Fibroblast of lung (primary cell): ENCODE measurements around the gene SUPT7L. TPM values are rescaled to one million over a fixed set of nuclear protein-coding genes. Genes with fewer than 3 reads are reported as not detected.

Experiments used
- DNase-seq, 2 donors: peaks; one replicate each; pipeline versions ENCODE4 v3.0.0 to v3.0.0-alpha.2; 2010; ENCODE audit warnings: low read depth in 2 of 2
- H2AFZ ChIP-seq: 2 replicates; pipeline ENCODE4 v1.5.1; 2012; ENCODE audit warnings: low read length, control low read depth, inconsistent platforms
- H3K27ac ChIP-seq: 2 replicates; pipeline ENCODE4 v1.5.1; 2011; ENCODE audit warnings: low read length, control low read depth; ENCODE audit not compliant: insufficient read depth
- H3K27me3 ChIP-seq: 2 replicates; pipeline ENCODE4 v1.5.1; 2011; ENCODE audit warnings: mild to moderate bottlenecking, low read length; ENCODE audit not compliant: control insufficient read depth, insufficient read depth
- H3K36me3 ChIP-seq: 2 replicates; pipeline ENCODE4 v1.5.1; 2011; ENCODE audit warnings: low read length; ENCODE audit not compliant: control insufficient read depth, insufficient read depth
- H3K4me1 ChIP-seq: 2 replicates; pipeline ENCODE4 v1.5.1; 2011; ENCODE audit warnings: low read length; ENCODE audit not compliant: control insufficient read depth, insufficient read depth; ENCODE audit errors: extremely low read depth
- H3K4me2 ChIP-seq: 2 replicates; pipeline ENCODE4 v1.5.1; 2011; ENCODE audit warnings: low read length, control low read depth; ENCODE audit not compliant: insufficient read depth; ENCODE audit errors: extremely low read depth
- H3K4me3 ChIP-seq, 4 experiments: fragments of 200-600 bp in 1 of 4; sonication (generic) in 1 of 4; replicated peaks in 1 of 4; 2 replicates each; pipeline ENCODE4 v1.5.1; 2011 to 2016; ENCODE audit warnings: low read length in 4 of 4, low read depth in 3 of 4, mild to moderate bottlenecking in 3 of 4, control low read depth in 2 of 4, inconsistent platforms in 1 of 4, mixed read lengths in 1 of 4; ENCODE audit not compliant: insufficient read depth in 1 of 4; ENCODE audit errors: control extremely low read depth in 1 of 4
- H3K79me2 ChIP-seq: 2 replicates; pipeline ENCODE4 v1.5.1; 2012; ENCODE audit warnings: mild to moderate bottlenecking, low read length, inconsistent platforms; ENCODE audit not compliant: control insufficient read depth, insufficient read depth
- H3K9ac ChIP-seq: 2 replicates; pipeline ENCODE4 v1.5.1; 2011; ENCODE audit warnings: mild to moderate bottlenecking, low read length, control low read depth; ENCODE audit not compliant: insufficient read depth
- H3K9me3 ChIP-seq: 2 replicates; pipeline ENCODE4 v1.5.1; 2012; ENCODE audit warnings: low read depth, low read length; ENCODE audit not compliant: control insufficient read depth, insufficient read depth
- H4K20me1 ChIP-seq: 2 replicates; pipeline ENCODE4 v1.5.1; 2011; ENCODE audit warnings: low read length; ENCODE audit not compliant: control insufficient read depth, insufficient read depth; ENCODE audit errors: extremely low read depth
- EZH2 ChIP-seq: IDR thresholded peaks from 2 replicates; pipeline ENCODE4 v1.5.1; 2012; ENCODE audit warnings: low read length, control low read depth, mild to moderate bottlenecking; ENCODE audit errors: missing control alignments
- polyA plus RNA-seq, 2 donors: library from polyadenylated mRNA; depleted of rRNA in 1 of 2; stranded (reverse) in 1 of 2; unstranded in 1 of 2; fragments of >200 nt; gene quantifications; 2 replicates each; pipeline ENCODE4 v1.2.1, GENCODE V29; 2011 to 2012; ENCODE audit warnings: missing spikeins in 1 of 2
- total RNA-seq: library from RNA; depleted of rRNA; stranded (reverse); fragments of >200 nt; gene quantifications from 2 replicates; pipeline ENCODE4 v1.2.1, GENCODE V29; 2014
- TF ChIP-seq, protein P1 (sequence below), 2 donors: IDR thresholded peaks in 1 of 2; conservative IDR thresholded peaks in 1 of 2; 1 replicate in 1 of 2; 2 replicates in 1 of 2; pipeline ENCODE4 v1.5.1; 2011 to 2012; ENCODE audit warnings: low read length in 2 of 2, control low read depth in 1 of 2, inconsistent platforms in 1 of 2, low read depth in 1 of 2, mild to moderate bottlenecking in 1 of 2

The SUPT7L gene
- total and polyA plus RNA-seq, 2 donors (not counting 1 experiment from before 2014, with no cell fraction given) = 27.2 to 29.9 TPM

DNA sequence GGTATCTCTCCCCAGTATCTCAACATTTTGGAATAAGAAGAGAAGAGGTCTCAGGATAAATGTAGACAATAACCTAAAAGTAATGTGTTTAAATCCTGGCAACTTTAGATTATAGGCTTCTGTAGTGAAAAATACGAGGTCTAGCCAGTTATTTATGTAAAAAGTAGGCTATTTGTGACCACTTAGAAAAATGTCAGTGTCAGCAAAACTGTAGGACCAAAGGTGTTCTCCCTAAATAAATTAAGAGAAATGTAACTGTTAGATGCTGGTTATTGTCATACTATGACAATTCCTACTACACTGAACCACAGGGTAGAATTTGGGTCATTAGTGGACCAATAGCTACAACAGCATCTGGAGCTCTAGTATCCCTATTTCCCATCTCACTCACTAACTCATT lies 2.0 kb downstream of the SUPT7L start:
- Histone ChIP-seq H3K79me2 (peaks cover 32% of the 10 kb centered on the region), H3K9ac (no peak overlapping the region)
- TF ChIP-seq, protein P1, sequence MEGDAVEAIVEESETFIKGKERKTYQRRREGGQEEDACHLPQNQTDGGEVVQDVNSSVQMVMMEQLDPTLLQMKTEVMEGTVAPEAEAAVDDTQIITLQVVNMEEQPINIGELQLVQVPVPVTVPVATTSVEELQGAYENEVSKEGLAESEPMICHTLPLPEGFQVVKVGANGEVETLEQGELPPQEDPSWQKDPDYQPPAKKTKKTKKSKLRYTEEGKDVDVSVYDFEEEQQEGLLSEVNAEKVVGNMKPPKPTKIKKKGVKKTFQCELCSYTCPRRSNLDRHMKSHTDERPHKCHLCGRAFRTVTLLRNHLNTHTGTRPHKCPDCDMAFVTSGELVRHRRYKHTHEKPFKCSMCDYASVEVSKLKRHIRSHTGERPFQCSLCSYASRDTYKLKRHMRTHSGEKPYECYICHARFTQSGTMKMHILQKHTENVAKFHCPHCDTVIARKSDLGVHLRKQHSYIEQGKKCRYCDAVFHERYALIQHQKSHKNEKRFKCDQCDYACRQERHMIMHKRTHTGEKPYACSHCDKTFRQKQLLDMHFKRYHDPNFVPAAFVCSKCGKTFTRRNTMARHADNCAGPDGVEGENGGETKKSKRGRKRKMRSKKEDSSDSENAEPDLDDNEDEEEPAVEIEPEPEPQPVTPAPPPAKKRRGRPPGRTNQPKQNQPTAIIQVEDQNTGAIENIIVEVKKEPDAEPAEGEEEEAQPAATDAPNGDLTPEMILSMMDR (conservative IDR thresholded peaks at IDR 0.05 in 1 of 2, IDR thresholded peaks at IDR 0.05 in 1 of 2; ENCODE audit: low read depth in 1 of 2, low read length in 2 of 2) = no peak
- TF ChIP-seq EZH2 = no peak

DNA sequence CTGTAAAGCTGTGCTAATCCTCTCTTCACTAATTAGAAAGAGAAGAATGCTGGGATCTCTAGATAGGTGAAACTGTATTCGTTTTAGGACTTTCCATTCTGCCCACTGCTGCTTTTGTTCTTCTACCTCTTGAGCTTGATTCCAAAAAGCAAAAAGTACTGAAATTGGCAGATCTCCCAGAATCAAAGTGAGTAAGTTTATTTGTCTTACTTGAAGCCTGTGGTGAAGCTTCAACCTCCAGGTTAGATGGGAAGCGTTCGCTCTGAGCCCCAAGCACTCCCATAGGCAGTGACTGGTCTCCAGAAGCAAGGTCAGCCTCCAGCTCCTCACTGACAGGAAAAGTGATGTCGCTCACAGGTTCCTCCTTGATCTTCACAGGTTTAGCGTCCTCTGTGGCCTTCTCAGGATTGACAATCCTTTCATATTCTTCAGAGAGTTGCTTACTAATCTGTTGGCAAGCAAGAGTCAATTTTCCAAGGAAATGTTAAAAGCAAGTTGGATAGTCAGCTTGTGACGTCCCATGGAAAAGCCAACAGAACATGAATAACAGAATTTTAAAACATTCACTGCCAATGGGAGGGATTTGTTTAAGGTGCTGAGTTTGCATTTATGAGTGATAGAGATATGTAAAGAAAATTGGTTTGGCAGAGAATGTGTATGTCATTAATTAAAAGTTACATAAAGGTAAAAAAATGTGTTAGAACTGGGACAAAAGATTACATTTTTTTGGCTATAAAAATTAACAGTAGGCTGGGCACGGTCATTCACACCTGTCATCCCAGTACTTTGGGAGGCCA lies 8.1 kb downstream of the SUPT7L start:
- Histone ChIP-seq H3K79me2 (no peaks in the 10 kb centered on the region), H3K9me3 (no peaks in the 10 kb centered on the region), H3K27ac (no peak overlapping the region), H3K36me3 (peaks cover 10% of the 10 kb centered on the region), H3K4me3 (no peak overlapping the region), H3K27me3 (no peaks in the 10 kb centered on the region), H3K4me1 (no peaks in the 10 kb centered on the region), H4K20me1 (no peaks in the 10 kb centered on the region), H3K9ac (no peak overlapping the region), H3K4me2 (no peak overlapping the region), H2AFZ (no peak overlapping the region)
- DNase-seq = peak; percentile 52 to 96
- TF ChIP-seq EZH2 = no peak
- TF ChIP-seq, protein P1 (conservative IDR thresholded peaks at IDR 0.05 in 1 of 2, IDR thresholded peaks at IDR 0.05 in 1 of 2; ENCODE audit: low read depth in 1 of 2, low read length in 2 of 2) = no peak

More for the DNA sequence above, 2.0 kb downstream of the SUPT7L start:
- Histone ChIP-seq H3K9me3 (no peaks in the 10 kb centered on the region), H3K4me1 (peaks cover 11% of the 10 kb centered on the region), H2AFZ (no peak overlapping the region), H3K4me2 (no peak overlapping the region), H3K36me3 (peaks cover 6% of the 10 kb centered on the region), H3K27ac (no peak overlapping the region), H4K20me1 (no peaks in the 10 kb centered on the region), H3K27me3 (no peaks in the 10 kb centered on the region), H3K4me3 (no peak overlapping the region)
- DNase-seq = no peak

DNA sequence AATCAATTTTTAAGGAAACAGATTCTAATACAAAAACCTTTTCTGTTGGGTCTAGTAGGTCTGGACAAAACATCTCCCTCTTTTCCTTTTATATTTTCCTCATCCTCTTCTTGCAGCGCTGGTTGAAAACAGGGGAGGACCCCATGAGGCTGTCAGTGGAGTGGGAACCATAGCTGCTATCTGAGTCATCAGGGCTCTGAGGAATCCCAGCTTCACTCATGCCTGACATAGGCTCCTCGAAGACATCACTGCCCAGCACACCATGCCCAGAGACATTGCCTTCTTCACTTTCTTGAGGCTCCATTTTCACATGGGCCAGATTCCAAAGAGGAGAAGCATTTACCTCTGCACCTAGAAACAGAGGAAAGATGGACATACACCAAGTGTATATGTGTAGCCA lies 10.0 kb downstream of the SUPT7L start:
- TF ChIP-seq, protein P1 (conservative IDR thresholded peaks at IDR 0.05 in 1 of 2, IDR thresholded peaks at IDR 0.05 in 1 of 2; ENCODE audit: low read depth in 1 of 2, low read length in 2 of 2) = no peak
- no peak for TF ChIP-seq EZH2
- Histone ChIP-seq H3K9me3 (no peaks in the 10 kb centered on the region), H3K9ac (no peak overlapping the region), H3K27ac (no peak overlapping the region), H3K4me3 (no peak overlapping the region), H3K4me2 (no peak overlapping the region), H3K79me2 (no peaks in the 10 kb centered on the region), H3K4me1 (no peaks in the 10 kb centered on the region), H2AFZ (no peak overlapping the region), H3K27me3 (no peaks in the 10 kb centered on the region), H3K36me3 (peaks cover 12% of the 10 kb centered on the region), H4K20me1 (no peaks in the 10 kb centered on the region)
- DNase-seq = peak in 1 of 2 donors; percentile 47
